K562 treated with DMSO at 1 percent for 12 hours (cell line): ENCODE data around the gene SPSB2. TPM values are rescaled to one million over a fixed set of nuclear protein-coding genes. Genes with fewer than 3 reads are reported as not detected.

Experiments
- total RNA-seq: library from RNA; unstranded; fragments of 300-600 nt; gene quantifications from 2 replicates; pipeline ENCODE4 v1.2.3, GENCODE V29; 2022; ENCODE audit not compliant: insufficient read depth

SPSB2 gene
- 5.4 and 6.6 TPM in 2 replicates for total RNA-seq

GRCh38 chr12:6873094-6874014 is at the start of gene SPSB2:
TSS of gene SPSB2 (minus strand) at chr12:6873303. CDS start at chr12:6872901, 402 bp downstream.

DNA sequence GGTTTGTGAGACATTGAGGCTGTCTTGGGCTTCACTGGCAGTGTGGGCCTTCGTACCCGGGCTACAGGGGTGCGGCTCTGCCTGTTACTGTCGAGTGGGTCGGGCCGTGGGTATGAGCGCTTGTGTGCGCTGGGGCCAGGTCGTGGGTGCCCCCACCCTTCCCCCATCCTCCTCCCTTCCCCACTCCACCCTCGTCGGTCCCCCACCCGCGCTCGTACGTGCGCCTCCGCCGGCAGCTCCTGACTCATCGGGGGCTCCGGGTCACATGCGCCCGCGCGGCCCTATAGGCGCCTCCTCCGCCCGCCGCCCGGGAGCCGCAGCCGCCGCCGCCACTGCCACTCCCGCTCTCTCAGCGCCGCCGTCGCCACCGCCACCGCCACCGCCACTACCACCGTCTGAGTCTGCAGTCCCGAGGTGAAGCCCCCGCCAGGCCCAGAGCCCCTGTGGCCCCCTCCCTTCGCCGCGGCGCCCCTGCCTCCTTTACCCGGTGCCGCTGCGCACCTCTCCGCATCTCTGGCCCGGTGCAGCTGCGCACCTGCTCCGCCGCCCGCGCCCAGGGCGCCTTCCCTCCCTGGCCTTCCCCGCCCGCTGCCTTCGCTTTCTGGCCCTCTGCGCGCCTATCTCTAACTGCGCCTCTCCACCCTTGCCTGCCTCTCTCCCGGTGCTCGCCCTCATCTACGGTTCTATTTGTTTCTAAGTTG is 41.3 kb upstream of the SPSB2 start, which contains the start of gene ENO2:
Gene ENO2 (plus strand): TSS at position 335 of the 701 bp plus-strand sequence. CDS start 1,253 bp downstream, outside the sequence.

GRCh38 chr12:6904280-6905276 is 31.5 kb upstream of the SPSB2 start, which contains the start of gene LRRC23:
TSS of gene LRRC23 (plus strand) at chr12:6904822. CDS start at chr12:6905634, 812 bp downstream.

DNA sequence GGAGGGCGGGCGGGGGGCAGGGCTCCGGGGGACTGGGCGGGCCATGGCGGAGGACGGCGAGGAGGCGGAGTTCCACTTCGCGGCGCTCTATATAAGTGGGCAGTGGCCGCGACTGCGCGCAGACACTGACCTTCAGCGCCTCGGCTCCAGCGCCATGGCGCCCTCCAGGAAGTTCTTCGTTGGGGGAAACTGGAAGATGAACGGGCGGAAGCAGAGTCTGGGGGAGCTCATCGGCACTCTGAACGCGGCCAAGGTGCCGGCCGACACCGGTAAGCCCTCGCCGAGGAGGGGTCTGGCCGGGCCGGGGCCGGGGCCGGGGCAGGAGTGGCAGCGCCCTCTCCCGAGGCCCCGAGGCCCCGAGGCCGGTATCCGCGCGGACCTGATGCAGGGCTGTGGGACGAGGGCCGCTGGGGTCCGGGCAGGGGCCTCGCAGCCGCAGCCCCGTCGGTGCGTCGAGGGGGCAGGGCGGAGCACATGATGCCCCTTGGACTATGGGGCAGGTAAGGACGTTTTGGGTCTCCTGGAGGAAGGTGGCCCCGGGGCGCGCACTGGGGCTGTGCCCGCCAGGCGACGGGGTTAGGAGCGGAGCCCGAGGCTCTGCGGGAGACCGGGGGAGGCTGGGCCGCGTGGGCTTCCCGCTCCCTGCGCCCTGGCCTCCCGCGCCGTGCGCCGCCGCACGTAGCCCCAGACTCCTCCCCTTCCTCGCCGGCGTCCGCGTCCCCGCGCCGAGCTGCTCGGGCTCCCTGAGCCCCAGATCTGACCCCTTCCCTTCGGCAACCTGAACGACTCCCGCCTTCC is 5.5 kb downstream of the SPSB2 start, which contains the start of gene TPI1:
Gene TPI1 (plus strand): TSS at position 119 of the 798 bp plus-strand sequence. CDS start 36 bp downstream, at position 155.

GRCh38 chr12:6851921-6852650 is 21.0 kb downstream of the SPSB2 start, which contains the start of gene USP5:
TSS of gene USP5 (plus strand) at chr12:6852150. CDS start at chr12:6852180, 30 bp downstream.

DNA sequence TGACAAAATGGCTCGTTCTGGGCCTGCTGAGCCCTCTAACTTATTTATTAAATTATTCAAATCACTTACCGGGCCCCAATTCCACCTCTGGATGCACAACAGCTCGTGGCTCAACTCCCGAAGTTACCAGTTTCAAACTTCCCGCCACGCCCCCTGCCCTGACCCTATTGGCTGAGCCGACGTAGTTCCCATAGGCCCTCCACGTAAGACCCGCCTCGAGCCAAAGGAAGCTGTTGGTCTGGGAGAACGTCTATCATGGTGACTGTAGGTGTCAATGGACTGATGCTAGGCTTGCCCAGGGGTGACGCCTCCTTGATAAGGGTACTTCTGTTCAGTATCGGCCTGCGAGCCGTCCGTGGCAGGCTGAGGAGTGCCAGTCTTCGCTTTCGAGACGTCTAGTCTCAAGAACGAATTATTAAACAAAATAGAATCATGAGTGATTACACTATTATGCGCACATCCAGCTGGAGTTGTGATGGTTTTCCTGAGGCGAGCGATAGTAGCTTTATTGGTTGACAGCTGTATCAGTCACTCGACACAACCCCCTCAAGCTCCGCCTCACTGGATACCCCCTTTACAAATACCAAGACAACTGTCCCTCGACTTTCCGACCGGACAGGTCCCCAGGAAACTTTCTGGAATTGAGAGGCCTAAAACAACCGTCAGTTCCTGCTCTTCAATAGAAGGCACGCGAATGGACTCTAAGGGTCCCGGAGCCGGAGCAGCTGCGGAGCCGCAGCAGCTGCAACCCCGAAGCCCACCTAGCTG is 21.8 kb downstream of the SPSB2 start, which contains the start of gene CDCA3:
Gene CDCA3 (minus strand): TSS at position 134 of the 768 bp plus-strand sequence. CDS start 334 bp downstream, outside the sequence.

GRCh38 chr12:6840761-6841515 is 32.2 kb downstream of the SPSB2 start, which contains the start of gene GNB3:
TSS of gene GNB3 (plus strand) at chr12:6840925. CDS start at chr12:6841288, 363 bp downstream.

DNA sequence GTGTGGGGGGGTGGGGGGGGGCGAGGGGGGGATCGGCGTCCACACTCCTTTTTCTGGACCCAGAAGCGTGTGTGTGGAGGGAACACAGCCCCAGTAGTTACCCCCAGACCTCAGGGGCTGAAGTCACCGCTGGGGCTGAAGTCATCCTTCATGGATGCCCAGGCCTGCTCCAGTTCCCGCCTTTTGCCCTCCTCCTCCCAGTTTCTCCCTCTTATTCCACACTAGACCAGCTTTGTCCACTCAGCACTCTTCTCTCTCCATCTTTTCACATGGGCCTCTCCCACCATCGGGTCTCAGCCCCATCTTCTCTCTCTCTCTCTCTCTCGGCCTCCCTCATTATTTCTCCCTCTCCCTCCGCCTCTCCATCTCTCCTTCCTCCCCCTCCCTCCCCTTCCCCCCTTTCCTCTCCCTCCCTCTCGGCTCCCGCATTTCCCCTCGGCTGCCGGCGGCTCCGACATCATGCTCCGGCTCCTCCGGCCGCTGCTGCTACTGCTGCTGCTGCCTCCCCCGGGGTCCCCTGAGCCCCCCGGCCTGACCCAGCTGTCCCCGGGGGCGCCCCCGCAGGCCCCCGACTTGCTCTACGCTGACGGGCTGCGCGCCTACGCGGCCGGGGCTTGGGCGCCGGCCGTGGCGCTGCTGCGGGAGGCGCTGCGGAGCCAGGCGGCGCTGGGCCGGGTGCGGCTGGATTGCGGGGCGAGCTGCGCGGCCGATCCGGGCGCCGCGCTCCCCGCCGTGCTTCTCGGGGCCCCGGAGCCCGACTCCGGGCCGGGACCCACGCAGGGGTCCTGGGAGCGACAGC is 44.9 kb downstream of the SPSB2 start, which contains the start of gene P3H3:
Gene P3H3 (plus strand): TSS at position 426 of the 799 bp plus-strand sequence. CDS start 34 bp downstream, at position 460.

DNA sequence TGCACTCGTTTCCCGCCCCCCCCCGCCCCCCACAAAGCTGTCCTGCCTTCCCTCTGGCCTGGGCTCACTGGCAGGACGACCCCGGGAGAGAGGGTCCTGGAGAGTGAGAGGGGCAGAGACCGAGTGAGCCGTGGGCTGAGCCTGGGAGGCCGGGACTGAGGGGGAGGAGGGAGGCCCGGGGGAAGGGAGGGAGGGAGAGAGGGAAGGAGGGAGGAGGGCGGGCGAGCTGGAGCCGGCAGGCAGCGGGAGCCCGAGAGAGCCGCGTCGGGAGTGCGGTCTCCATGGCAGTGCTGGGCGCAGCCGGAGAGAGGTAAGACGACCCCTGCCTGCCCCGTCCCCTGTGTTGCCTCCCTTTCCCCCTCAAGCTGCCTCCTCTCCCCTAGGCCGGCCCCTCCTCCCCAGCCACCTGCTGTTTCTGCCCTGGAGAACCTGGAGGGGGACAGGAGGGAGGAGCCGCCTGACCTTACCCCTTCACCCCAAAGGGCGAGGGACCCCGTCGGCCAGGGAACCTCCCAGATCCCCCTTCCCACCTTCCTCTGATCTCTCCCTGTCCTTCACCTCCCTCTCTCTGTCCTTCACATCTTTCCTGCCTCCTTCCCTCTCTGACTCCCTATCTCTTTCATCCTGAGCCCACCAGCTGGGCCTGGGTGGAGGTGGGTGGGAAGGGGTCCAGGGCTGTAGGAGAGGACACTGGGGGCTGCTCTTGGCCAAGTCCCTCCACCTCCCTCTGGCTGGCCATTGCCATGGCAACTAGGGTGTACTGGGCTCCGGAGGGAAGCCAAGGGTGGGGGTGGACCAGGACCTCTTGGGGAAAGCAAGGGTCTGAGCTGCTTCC is 51.3 kb downstream of the SPSB2 start, which contains the start of gene GPR162:
Gene GPR162 (plus strand): TSS at position 231 of the 835 bp plus-strand sequence. CDS start 2,078 bp downstream, outside the sequence.

Other genes starting within 250 kb of the SPSB2 start
- 4.9 and 11.5 TPM in 2 replicates for gene LPAR5, start 237.3 kb downstream of the SPSB2 start, total RNA-seq
- gene ACRBP, start 225.9 kb downstream of the SPSB2 start, total RNA-seq = 4.4 and 7.7 TPM in 2 replicates
- 22.3 and 34.4 TPM in 2 replicates for gene ING4, start 210.2 kb downstream of the SPSB2 start, total RNA-seq
- gene ZNF384, start 183.9 kb downstream of the SPSB2 start, total RNA-seq = 7.5 and 38.1 TPM in 2 replicates
- gene PIANP, start 172.5 kb downstream of the SPSB2 start, total RNA-seq = not detected in 2 replicates
- 21.1 and 32.5 TPM in 2 replicates for gene COPS7A, start 149.3 kb downstream of the SPSB2 start, total RNA-seq
- gene MLF2, start 120.2 kb downstream of the SPSB2 start, total RNA-seq = 133 and 149 TPM in 2 replicates
- gene PTMS, start 106.9 kb downstream of the SPSB2 start, total RNA-seq = 336 and 424 TPM in 2 replicates
- 0.92 and 1.6 TPM in 2 replicates for gene LAG3, start 100.8 kb downstream of the SPSB2 start, total RNA-seq
- gene CD4, start 83.8 kb downstream of the SPSB2 start, total RNA-seq = 0.70 TPM in 1 of 2 replicates, not detected in the other
- 2.0 and 3.7 TPM in 2 replicates for gene GPR162, start 51.5 kb downstream of the SPSB2 start, total RNA-seq
- 17.7 and 18.5 TPM in 2 replicates for gene P3H3, start 44.9 kb downstream of the SPSB2 start, total RNA-seq
- 3.0 and 3.1 TPM in 2 replicates for gene GNB3, start 32.4 kb downstream of the SPSB2 start, total RNA-seq
- 32.5 and 43.7 TPM in 2 replicates for gene CDCA3, start 22.0 kb downstream of the SPSB2 start, total RNA-seq
- gene USP5, start 21.2 kb downstream of the SPSB2 start, total RNA-seq = 45.6 and 61.5 TPM in 2 replicates
- 410 and 515 TPM in 2 replicates for gene TPI1, start 5.8 kb downstream of the SPSB2 start, total RNA-seq
- 4.7 and 13.1 TPM in 2 replicates for gene LRRC23, start 31.5 kb upstream of the SPSB2 start, total RNA-seq
- 29.5 and 40.4 TPM in 2 replicates for gene ENO2, start 41.3 kb upstream of the SPSB2 start, total RNA-seq
- gene ATN1, start 54.7 kb upstream of the SPSB2 start, total RNA-seq = 15.3 and 39.8 TPM in 2 replicates
- not detected in 2 replicates for gene RNU7-1, start 70.5 kb upstream of the SPSB2 start, total RNA-seq
- 403 and 716 TPM in 2 replicates for gene C12orf57, start 70.7 kb upstream of the SPSB2 start, total RNA-seq
- 8.0 and 8.3 TPM in 2 replicates for gene PTPN6, start 78.1 kb upstream of the SPSB2 start, total RNA-seq
- gene PHB2, start 97.4 kb upstream of the SPSB2 start, total RNA-seq = 261 and 278 TPM in 2 replicates
- 14.9 and 18.5 TPM in 2 replicates for gene EMG1, start 97.6 kb upstream of the SPSB2 start, total RNA-seq
- gene LPCAT3, start 145.2 kb upstream of the SPSB2 start, total RNA-seq = 13.6 and 38.4 TPM in 2 replicates
- 2.8 TPM in 1 of 2 replicates, not detected in the other for gene C1S, start 187.4 kb upstream of the SPSB2 start, total RNA-seq
- gene C1R, start 219.1 kb upstream of the SPSB2 start, total RNA-seq = 2.8 and 5.8 TPM in 2 replicates
- 5.0 and 16.1 TPM in 2 replicates for gene C1RL, start 235.9 kb upstream of the SPSB2 start, total RNA-seq